ENCODE measurements around the gene BPHL.
A peak's percentile ranks its signal among the peaks of the same experiment; 100 is the strongest.
"Not testable (repeated sequence)": the region's sequence is repeated elsewhere in the genome, so short reads cannot be mapped to it uniquely, and the experiment has no call there.

BPHL gene
- 11.8 to 14.4 reads per million in 2 donors for total RNA-seq

DNA sequence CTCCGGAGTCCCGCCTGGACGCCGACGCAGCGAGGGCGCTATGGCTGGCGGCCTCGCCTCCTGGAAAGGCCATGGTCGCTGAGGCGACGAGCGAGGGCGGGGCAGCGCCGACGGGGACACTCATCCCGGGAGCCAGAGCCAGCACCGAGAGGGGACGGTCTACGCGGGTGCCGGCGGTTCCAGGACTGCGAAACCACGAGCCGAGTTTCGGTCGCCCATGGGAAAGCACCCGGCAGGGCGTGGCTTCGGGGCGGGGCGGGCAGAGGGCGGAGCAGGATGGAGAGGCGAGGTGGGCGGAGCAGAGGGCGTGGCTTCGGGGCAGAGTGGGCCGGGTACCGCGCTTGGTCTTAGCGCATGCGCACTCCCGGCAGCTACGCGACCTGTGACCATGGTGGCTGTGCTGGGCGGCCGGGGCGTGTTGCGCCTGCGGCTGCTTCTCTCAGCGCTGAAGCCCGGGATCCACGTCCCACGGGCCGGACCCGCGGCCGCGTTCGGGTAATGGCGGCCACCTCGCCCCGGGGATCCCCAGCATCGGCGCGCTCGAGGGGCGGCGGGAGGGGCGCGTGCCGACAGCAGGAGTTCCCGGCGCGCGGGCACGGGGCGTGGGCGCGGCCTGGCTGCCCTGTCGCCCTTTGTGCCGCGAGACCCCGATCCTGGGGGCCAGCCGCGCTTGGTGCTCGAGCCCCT is at the start of gene BPHL:
Gene BPHL, plus strand, starts transcription at position 359 of the 687 bp plus-strand sequence. Its CDS starts 30 bp downstream, at position 389.
- DNase-seq, result peak; percentile 98

DNA sequence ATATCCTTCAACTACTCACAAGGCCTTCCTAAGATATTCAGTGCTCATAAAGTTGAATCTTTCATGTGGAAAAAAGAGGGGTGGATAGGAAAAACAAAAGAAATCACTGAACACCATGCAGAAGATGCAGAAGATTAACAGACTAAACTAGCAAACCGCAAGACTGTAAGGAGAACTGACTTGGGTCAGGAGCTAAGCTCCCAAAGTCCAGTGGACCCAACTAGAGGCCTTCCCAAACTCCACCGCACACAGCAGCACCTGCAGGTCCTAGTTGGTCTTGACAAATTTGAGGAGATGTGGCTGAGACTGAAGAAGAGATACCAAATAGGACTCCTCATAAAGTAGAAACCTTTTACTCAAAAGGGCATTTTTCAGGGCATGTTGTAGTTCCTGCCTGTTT is 46.9 kb upstream of the BPHL start:
- no peak for DNase-seq

DNA sequence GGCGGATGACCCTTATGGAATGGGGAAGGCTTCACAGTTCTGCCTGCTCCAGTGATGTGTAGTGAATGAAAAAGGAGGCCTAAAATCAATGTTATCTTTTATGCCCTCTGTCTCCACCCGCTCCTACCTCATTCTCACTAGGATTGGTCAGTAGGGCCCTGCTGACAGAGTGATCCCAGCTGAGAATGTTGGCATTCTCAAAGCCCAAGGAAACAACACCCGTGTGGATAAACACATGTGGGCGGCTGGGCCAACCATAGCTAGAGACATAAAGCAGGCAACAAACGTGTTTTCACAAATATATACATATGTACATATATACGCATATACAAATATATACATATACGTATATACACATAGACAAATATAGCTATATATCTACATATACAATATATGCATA is 45.7 kb upstream of the BPHL start:
- DNase-seq, result no peak

DNA sequence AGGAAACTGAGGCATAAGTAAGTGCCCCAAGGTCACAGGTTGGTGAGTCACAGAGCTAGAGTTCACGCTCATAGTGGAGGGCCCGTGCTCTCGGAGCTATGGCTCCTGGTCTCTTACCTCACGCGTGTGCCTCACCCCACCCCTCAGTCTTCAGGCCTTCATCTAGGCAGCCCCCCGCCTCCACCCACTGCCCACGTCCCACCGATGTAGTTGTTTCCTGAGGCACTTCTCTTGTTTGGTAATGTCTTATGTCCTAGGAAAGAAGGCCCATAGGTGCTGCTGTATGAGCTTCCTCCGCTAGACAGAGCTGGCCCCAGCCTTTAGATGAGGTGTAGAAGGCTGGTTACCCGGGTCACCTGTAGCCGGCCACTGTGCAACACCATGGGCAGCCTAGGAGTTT is 45.1 kb upstream of the BPHL start:
- no peak for DNase-seq

DNA sequence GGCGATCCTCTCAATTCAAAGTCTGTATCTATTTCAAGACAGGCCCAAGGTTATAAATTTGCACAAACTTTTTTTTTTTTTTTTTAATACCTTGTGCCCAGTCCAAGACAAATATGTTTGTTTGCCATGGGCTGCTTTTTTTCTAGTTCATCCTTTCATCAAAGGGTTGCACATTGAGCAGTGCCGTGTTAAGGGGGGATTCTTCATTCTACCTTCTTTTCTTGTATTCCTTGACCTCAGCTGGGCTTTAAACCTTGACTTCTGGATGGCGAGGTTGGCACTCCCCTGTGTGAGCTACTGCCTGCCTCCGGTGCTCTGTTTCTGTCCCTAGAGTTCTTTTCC is 42.8 kb upstream of the BPHL start:
- no peak for DNase-seq

DNA sequence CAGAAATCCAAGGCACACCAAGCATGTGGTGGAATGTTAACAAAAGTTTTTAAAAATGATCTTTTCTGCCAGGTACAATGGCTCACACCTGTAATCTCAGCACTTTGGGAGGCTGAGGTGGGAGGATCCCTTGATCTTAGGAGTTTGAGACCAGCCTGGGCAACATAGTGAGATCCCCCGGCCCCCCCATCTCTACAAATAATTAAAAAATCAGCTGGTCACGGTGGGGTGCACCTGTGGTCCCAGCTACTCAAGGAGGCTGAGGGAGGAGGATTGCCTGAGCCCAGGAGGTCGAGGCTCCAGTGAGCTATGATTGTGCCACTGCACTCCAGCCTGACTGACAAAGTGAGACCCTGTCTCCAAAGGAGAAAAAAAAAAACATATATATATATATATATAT is 42.2 kb upstream of the BPHL start:
- no peak for DNase-seq

DNA sequence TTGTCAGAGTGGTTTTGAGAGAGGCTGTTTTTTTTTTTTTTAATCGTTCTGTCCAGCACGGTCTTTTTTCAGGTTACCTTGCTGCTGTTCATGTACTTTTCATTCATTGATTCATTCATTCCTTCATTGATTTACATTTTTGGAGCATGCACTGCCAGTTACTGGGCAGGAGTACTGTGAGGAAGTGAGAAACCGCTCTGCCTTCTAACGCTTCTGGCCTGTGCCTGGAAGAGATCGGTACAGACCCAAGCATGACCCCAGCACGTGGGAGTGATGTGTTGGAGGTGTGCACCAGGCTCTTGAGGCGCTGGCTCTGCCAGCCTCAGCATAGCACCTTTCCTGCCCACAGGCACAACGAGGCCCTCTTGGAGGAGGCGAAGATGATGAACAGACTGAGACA is 41.1 kb upstream of the BPHL start:
- DNase-seq, result no peak

DNA sequence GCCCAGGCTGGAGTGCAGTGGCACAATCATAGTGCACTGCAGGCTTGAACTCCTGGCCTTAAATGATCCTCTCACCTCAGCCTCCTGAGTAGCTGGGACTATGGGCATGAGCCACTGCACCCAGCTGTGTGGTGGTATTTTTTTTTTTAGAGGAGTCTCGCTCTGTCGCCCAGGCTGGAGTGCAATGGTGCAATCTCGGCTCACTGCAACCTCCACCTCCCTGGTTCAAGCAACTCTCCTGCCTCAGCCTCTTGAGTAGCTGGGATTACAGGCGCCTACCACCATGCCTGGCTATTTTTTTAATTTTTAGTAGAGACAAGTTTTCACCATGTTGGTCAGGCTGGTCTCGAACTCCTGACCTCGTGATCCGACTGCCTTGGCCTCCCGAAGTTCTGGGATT is 39.6 kb upstream of the BPHL start:
- not testable (repeated sequence) for DNase-seq

DNA sequence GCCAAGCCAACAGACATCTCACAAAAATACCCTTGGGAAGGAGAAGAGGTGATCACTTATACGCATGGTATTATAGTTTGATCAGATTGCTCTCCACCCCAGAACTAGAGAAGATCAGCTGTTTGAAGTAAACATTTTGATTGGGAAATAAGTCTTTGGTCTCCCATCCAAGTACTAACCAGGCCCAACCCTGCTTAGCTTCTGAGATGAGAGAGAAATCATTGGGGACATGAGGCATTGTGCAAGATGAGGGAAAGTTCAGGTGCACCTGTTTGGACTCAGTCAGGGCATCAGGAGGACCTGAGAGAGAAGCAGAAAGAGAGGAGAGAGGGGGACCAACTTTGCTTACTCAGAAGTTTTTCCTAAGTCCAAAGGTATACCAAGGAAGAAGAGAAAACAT is 38.8 kb upstream of the BPHL start:
- DNase-seq, result no peak

DNA sequence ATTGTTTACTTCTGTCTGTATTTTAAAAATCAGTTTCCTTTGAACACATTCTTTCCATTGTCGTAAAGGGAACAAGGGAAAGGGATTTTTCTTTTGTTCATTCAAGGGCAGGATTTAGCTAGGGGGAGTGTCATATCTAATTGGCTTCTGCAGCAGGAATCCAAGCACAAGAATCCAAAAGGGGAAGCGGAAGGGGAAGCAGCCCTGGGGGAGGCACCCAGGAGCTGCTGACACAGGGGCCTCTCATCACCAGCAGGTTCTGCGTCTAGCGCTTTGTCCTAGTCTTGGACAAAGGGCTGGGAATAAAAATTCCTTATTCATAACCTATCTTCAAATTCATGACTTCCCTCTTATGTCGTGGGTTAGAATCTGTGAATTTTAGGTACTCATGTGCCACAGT is 36.6 kb upstream of the BPHL start:
- DNase-seq, result no peak

DNA sequence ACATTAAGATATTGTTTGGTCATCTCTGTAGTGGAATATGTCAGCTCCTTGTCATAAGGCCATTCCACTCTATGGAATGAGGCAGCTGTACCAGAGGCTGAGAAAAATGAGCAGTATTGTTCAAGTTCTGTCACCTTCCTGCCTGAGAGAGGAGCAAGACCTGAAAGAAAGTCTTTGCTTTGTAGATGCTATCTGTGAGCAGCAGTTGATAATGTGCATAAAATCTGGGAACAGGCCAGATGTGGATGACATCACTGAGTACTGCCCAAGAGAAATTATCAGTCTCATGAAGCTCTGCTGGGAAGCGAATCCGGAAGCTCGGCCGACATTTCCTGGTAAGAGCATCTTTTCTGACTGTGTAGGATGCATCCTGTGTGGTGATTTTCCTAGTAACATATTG is 33.4 kb upstream of the BPHL start:
- DNase-seq, result no peak

DNA sequence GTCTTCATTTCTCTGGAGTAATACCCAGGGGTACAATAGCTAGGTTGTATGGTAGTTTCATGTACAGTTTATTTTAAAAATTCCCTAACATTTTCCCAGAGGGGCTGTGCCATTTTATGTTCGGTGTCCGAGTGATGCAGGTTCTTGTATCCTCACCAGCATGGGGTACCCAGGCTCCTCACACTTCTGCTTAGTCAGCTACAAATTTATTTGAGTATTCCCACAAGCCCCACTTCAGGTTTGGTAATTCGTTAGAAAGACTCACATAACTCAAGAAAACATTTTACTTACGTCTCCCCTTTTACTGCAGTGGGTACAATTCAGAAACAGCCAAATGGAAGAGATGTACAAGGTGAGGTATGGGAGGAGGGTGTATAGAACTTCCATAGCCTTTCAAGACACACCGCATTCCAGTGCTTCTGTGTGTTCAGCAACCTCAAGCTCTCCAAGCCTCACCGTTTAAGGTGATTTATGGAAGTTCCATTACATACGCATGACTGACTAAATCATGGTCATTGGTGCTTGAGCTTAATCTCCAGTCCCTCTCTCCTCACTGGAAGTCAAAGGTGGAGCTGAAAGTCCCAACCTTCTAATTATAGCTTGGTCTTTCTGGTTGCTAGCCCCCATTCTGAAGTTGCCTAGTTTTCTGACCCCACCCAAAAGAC is 32.1 kb upstream of the BPHL start:
- DNase-seq, result no peak

DNA sequence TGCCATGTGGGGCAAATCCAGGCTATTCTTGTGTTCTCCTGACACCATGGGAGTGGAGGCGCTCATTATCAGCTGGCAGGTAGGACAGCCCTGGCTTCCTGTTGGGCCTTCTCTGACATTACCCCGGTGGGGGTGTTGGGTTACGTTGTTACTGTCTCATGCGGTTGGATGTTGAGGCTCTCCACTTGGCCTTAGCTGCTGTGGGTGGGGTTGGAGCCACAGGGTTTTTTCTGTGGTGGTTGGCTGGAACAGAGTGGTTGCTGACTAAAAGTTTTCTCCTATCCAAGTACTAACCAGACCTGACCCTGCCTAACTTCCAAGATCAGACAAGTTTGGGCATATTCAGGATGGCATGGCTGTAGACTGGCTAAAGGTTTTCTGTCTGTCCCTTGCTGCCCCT is 30.1 kb upstream of the BPHL start:
- no peak for DNase-seq

DNA sequence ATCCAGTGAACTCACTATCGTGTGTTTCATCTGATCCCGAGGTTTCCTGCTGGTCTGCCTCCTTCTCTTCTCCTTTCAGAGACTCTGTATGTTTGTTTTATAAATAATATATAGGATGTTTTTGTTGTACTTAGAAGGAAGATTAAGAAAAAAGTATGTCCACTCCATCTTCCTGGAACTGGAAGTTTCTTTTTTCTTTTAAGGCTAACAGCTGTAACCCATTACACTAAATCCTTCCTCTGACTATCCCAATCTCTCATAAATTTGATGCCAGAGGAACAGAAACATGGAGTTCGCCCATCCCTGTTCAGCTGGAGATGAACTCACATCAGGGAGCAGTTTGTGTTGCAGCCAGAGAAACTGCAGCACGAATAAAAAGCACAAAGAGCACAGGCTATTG is 29.5 kb upstream of the BPHL start:
- no peak for DNase-seq

DNA sequence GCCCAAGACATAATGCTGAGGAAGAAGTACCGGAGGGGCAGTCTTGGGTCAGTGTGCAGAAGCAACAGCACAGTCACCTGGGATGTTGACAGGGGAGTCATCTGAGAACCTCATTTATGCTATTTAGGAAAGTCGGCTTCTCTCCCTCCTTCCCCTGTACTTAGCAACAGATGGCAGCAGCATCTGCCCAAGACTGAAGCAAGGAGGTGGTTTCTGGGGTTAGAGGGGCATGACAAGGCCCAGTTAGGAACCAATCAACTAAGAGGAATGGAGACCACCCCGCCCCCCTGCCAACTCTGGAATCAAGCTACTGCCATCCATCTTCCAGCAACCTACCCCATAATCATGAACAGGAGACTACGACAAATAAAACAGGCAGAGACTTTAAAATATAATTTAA is 28.5 kb upstream of the BPHL start:
- DNase-seq, result no peak

DNA sequence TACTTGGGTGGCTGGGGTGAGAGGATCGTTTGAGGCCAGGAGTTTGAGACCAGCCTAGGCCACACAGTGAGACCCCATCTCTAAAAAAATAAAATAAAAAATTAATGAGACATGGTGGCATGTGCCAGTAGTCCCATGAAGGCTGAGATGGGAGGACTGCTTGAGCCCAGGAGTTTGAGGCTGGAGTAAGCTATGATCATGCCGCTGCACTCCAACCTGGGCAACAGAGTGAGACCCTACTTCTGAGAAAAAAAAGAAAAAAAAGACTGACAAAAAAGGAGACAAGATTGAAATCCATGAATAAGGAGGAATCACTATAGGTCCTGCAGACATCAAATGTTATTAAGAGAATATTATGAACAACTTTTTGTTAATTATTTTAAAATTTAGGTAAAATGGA is 23.7 kb upstream of the BPHL start:
- no peak for DNase-seq

DNA sequence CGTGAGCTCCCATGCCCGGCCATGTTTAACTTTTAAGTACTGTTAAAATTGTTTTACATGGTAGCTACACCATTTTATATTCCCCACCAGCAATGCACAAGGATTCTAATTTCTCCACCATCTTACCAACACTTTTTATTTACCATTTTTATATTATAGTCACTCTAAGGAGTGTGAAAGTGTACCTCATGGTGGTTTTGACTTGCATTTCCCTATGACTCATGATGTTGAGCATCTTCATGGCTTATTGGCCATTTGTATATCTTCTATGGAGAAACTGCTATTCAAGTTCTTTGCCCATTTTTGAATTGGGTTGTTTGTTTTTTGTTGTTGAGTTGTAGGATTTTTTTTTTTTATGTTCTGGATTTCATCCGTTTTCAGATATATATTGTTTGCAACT is 15.6 kb upstream of the BPHL start:
- DNase-seq, result no peak

DNA sequence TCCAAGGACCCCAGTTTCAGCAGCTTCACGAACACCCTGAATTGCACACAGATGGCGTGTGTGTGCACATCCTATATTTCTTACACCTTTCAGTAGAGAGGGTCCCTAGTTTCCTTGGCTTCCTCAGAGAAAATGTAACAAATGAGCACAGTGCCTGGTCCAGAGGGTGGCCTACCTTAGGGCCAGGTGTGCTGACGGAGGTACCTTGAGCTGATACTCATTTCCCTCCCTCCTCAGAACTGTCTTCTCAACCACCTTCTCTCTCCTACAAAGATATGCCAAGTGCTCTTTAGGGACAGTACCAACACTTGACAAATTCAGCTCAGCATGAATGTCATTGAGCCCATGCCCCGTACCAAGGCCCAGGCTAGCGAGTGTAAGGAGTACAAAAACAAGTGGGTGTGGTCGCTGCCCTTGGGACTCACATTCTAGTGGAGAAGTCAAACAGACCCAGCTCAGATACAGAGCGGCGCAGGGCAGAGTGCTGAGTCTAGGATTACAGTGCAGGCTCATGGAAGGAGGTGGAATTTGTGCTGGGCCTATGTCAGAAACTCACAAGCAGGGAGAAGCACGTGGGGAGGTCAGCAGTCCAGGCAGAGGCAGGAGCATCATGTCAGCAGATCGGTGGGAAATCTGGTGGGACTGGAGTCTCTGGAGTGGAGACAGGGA is 9.6 kb upstream of the BPHL start:
- no peak for DNase-seq

DNA sequence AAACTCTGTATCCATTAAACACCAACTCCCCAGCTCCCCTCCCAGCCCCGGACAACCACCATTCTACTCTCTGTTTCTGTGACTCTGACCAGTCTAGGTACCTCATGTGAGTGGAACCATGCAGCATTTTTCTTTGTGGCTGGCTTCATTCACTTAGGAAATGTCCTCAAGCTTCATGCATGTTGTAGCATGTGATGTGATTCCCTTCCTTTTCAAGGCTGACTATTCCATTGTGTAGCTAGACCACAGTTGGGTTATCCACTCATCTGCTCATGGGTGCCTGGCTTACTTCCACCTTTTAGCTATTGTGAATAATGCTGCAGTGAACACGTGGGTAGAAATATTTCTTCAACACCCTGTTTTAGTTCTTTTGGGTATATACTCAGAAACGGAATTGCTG is 8.8 kb upstream of the BPHL start:
- DNase-seq, result no peak

DNA sequence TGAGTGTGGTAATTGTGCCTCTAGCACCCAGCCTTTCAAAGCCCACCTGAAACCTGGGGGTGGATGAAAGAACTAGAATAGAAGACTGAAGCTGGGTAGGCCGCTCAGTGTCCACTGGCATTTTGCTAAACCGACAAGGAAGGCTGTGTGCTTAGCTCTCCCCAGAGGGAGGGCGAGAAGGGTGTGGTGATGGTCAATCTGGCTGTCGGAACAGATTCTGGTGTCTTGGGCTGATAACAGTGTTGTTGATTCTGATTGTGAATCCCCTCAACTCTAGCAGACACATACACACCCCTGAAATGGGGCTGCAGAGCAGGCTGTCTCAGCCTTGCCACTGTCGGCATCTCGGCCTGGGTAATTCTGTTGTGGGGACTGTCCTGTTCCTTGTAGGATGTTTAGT is 4.1 kb upstream of the BPHL start:
- no peak for DNase-seq

DNA sequence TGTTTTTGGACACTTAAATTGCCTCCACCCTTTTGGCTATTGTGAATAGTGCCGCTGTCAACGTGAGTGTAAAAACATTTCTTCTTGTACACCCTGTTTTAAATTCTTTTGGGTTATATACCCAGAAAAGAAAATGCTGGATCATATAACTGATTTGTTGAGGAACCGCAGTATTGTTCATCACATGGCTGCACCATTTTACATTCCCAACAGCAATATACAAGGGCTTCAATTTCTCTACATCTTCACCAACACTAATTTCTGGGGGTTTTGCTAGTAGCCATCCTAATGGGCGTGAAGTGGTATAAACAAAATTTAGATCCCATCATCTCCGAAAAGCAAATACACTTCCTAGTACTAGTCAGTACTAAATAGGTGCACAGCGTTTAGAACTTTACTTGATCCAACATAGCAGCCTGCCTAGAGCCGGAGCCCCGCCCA is 579 bp upstream of the BPHL start:
- no peak for DNase-seq

DNA sequence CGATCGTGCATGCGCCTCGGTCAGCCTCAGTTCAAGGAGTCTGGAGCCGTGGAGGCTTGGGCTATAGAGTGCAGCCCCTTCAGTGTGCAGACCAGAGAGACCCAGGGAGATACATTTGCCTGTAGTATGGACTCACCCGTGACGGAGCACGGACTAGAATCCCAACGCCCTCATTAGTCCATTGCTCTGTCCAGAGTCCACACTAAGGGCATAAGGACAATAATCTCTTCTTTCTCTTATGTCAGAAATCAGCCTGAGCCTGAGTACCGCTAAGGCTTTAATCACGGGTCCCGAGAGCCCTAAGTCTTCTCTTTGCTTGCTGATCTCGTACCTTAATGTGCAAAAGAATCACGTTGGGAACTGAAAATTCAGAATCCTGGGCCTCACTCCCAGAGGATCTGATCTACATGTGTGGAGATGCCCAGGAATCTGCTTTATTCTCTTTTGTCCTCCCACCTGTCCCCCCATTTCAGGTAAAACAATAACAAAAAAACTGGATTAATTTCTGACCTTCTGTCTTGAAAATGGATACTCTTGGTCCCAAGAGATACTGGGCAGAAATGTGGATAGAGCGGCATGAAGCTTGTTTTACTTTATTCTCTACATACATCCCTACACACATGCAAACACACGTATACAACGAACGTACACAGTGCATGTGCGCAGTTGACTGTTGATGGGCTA is 671 bp downstream of the BPHL start:
- DNase-seq, result no peak

DNA sequence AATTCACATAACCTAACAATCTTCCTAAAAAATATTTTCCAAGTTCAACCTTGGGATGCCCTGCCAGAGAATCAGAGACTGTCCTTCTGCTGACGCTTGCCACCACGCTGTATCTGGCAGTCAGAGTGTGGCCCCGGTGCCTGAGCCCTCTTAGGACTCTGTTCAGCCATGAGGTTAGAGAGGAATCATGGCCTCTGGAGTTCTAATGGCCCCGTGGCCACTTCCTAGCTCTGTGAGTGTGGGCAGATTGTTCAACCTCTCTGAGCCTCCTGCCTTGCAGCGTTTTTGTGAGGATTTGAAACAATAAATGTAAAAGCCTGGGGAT is 2.2 kb downstream of the BPHL start:
- no peak for DNase-seq

DNA sequence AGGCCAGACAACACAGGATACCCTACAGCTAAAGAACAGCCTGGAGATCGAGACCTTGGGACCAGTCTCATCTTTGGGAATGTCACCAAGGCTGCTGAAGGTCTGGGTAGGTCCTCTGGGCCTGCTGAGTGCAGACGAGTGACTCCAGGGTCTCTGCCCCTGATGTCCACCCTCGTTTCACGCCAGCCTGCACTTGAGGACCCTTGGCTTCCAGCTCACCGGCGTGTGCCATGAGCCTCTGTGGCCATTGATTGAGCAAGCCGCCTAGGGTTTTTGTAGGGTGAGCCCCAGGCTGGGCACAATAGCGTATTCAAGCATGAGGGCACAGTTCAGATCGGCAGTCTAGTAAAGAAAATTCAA is 4.3 kb downstream of the BPHL start:
- no peak for DNase-seq
